OCI-LY7 (cell line): ENCODE measurements around the gene IHH.

ENCODE experiments used
- CTCF ChIP-seq: fragments of 200-600 bp; sonication (generic); conservative IDR thresholded peaks from 2 replicates; pipeline ENCODE4 v1.5.1; 2014; ENCODE audit warnings: mild to moderate bottlenecking, antibody characterized with exemption, low read length, moderate library complexity, mixed read lengths
- EZH2phosphoT487 ChIP-seq: fragments of 200-600 bp; sonication (generic); IDR thresholded peaks from 2 replicates; pipeline ENCODE4 v1.6.1; 2018; ENCODE audit warnings: low read depth, borderline replicate concordance, mild to moderate bottlenecking, mixed run types, antibody characterized with exemption, low read length, moderate library complexity, mixed read lengths

GRCh38 chr2:219089330-219089729 lies 28.6 kb upstream of the IHH start:
- no peak for TF ChIP-seq CTCF
- TF ChIP-seq EZH2phosphoT487, result no peak
